ENCODE data around the gene CASQ2.

DNA sequence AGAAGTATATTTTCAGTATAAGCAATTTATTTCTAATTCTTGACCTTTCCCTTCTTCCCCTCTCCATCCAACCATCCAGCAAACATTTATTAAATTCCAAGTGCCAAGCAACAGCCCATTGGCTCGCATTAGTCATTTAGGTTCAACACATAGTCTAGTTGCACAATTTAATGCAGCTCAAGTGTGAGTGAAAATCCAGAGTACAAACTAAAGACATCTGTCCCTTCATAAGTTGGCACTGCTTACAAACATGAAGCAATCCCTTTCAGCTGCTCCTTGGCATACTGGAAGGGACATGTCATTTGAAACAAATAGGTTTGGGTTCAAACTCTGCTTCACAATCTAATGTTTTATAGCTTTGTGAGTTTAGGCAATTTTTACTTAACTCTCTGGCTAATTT is 10.7 kb downstream of the CASQ2 start:
- TF ChIP-seq CTCF (IDR thresholded peaks at IDR 0.05; ENCODE audit: poor library complexity, severe bottlenecking): no peak
- no peak for TF ChIP-seq MXI1 (conservative IDR thresholded peaks at IDR 0.05; ENCODE audit: poor library complexity, severe bottlenecking)

All from neural cell (in vitro differentiated cells).